Lower leg skin (tissue), 4 donors: ENCODE results near the gene MED27. TPM values are rescaled to one million over a fixed set of nuclear protein-coding genes. Genes with fewer than 3 reads are reported as not detected.

Experiments used
- DNase-seq, 2 donors: peaks; one replicate each; pipeline ENCODE4 v3.0.0-alpha.2; 2019; ENCODE audit warnings: low spot score in 2 of 2
- H3K4me3 ChIP-seq: fragments of 200-600 bp; sonication (generic); 2 replicates; pipeline ENCODE4 v1.5.1; 2017; ENCODE audit warnings: mild to moderate bottlenecking, low read depth; ENCODE audit not compliant: poor library complexity, severe bottlenecking
- CTCF ChIP-seq, 3 donors: fragments of 450-650 bp; IDR thresholded peaks; one replicate each; pipeline ENCODE4 v1.5.1; 2016; ENCODE audit warnings: antibody characterized with exemption in 3 of 3, mild to moderate bottlenecking in 3 of 3, moderate library complexity in 2 of 3
- POLR2A ChIP-seq, 2 donors: fragments of 450-650 bp; IDR thresholded peaks; one replicate each; pipeline ENCODE4 v1.6.1; 2016 to 2017; ENCODE audit warnings: antibody characterized with exemption in 2 of 2, mild to moderate bottlenecking in 1 of 2, moderate library complexity in 1 of 2
- WGBS, 2 donors: methylation state at CpG; one replicate each; pipeline ENCODE4 v1.1.5; 2018; 5-methylcytosine and 5-hydroxymethylcytosine counted together
- intact Hi-C: fragments of 100-400 bp; cut with DNase I; formaldehyde crosslinking; loops from one replicate; pipeline ENCODE4 v1.15.0; 2023; ENCODE audit warnings: low total_unique reads
- total RNA-seq, 4 donors: library from RNA; depleted of rRNA; stranded (reverse); fragments of >200 nt; gene quantifications; one replicate each; pipeline ENCODE4 v1.1.0, GENCODE V29; 2016

Gene MED27
- total RNA-seq, 4 donors from 2014 or later: 15.4 to 20.3 (median 16.5) TPM

- WGBS, 2 donors: 87 to 92% methylated on average over 7 of the region's 7 CpGs
- intact Hi-C loops: no loop called here
Measured at GRCh38 chr9:132087438-132088030, 7.9 kb upstream of the MED27 start.

GRCh38 chr9:132082188-132082587, 2.5 kb upstream of the MED27 start:
- TF ChIP-seq POLR2A (IDR thresholded peaks at IDR 0.05) (no peak), CTCF (IDR thresholded peaks at IDR 0.05) (no peak)
- DNase-seq: no peak
- no peak overlapping the region for H3K4me3 ChIP-seq
- intact Hi-C loops: no loop called here
- WGBS, 2 donors: 61 to 68% methylated on average over 5 of the region's 5 CpGs

More at GRCh38 chr9:132087438-132088030, 7.9 kb upstream of the MED27 start:
- H3K4me3 ChIP-seq: no peak overlapping the region
- DNase-seq: no peak
- TF ChIP-seq CTCF (IDR thresholded peaks at IDR 0.05): no peak
- no peak for TF ChIP-seq POLR2A (IDR thresholded peaks at IDR 0.05)

- TF ChIP-seq POLR2A (IDR thresholded peaks at IDR 0.05) (no peak), CTCF (IDR thresholded peaks at IDR 0.05) (no peak)
- DNase-seq: no peak
- H3K4me3 ChIP-seq: peak overlapping the region; percentile 52
- 4 to 5% methylated on average over 12 of the region's 12 CpGs for whole genome bisulfite sequencing, 2 donors
- intact Hi-C loops: no loop called here
Measured at GRCh38 chr9:132078699-132079356, 839 bp downstream of the MED27 start.

- intact Hi-C loops: no loop called here
- H3K4me3 ChIP-seq: no peak overlapping the region
- peak in 1 of 2 donors; percentile 17 for DNase-seq
- TF ChIP-seq POLR2A (IDR thresholded peaks at IDR 0.05) (no peak), CTCF (IDR thresholded peaks at IDR 0.05) (no peak)
- WGBS, 2 donors: 22 to 26% methylated on average over 10 of the region's 10 CpGs
Measured at GRCh38 chr9:132077881-132078698, 1.6 kb downstream of the MED27 start.

GRCh38 chr9:132075853-132076252, 3.8 kb downstream of the MED27 start:
- TF ChIP-seq CTCF (IDR thresholded peaks at IDR 0.05) (no peak), POLR2A (IDR thresholded peaks at IDR 0.05) (no peak)
- WGBS, 2 donors: 76 to 84% methylated on average over 2 of the region's 2 CpGs
- DNase-seq: no peak
- H3K4me3 ChIP-seq: no peak overlapping the region
- intact Hi-C loops: no loop called here
